ENCODE measurements around the gene GAPDH. TPM values are rescaled to one million over a fixed set of nuclear protein-coding genes. Genes with fewer than 3 reads are reported as not detected.
A peak's percentile ranks its signal among the peaks of the same experiment; 100 is the strongest.

The GAPDH gene
- total RNA-seq, 4 donors from 2014 or later: 1,190 to 2,139 (median 1,514) TPM

GRCh38 chr12:6526766-6527525 is 7.4 kb upstream of the GAPDH start:
- TF ChIP-seq POLR2A (IDR thresholded peaks at IDR 0.05): no peak
- no peak for TF ChIP-seq CTCF (IDR thresholded peaks at IDR 0.05)
- intact Hi-C loops (cut with DNase I; ENCODE audit: low total_unique reads): no loop called here
- DNase-seq (ENCODE audit: low spot score in 2 of 2): no peak

GRCh38 chr12:6527711-6528110 is 6.6 kb upstream of the GAPDH start:
- TF ChIP-seq CTCF (IDR thresholded peaks at IDR 0.05): no peak
- TF ChIP-seq POLR2A (IDR thresholded peaks at IDR 0.05): no peak
- no peak for DNase-seq (ENCODE audit: low spot score in 2 of 2)
- WGBS, 2 donors: 88 to 97% methylated on average over 4 of the region's 4 CpGs
- H3K4me3 ChIP-seq (ENCODE audit: low read depth, poor library complexity, severe bottlenecking): no peak overlapping the region
- intact Hi-C loops (cut with DNase I; ENCODE audit: low total_unique reads): no loop called here

More at GRCh38 chr12:6526766-6527525, 7.4 kb upstream of the GAPDH start:
- H3K4me3 ChIP-seq (ENCODE audit: low read depth, poor library complexity, severe bottlenecking): no peak overlapping the region
- 80 to 81% methylated on average over 19 of the region's 19 CpGs for WGBS, 2 donors

- WGBS, 2 donors: 73 to 83% methylated on average over 17 of the region's 17 CpGs
- TF ChIP-seq POLR2A (IDR thresholded peaks at IDR 0.05) (no peak), CTCF (IDR thresholded peaks at IDR 0.05) (no peak)
- H3K4me3 ChIP-seq (ENCODE audit: low read depth, poor library complexity, severe bottlenecking): no peak overlapping the region
- intact Hi-C loops (cut with DNase I; ENCODE audit: low total_unique reads): no loop called here
- peak in 1 of 2 donors; percentile 84 for DNase-seq (ENCODE audit: low spot score in 2 of 2)
Measured at GRCh38 chr12:6528539-6529235, 5.6 kb upstream of the GAPDH start.

GRCh38 chr12:6529291-6529737 is 5.0 kb upstream of the GAPDH start:
- 85 to 92% methylated on average over 9 of the region's 9 CpGs for WGBS, 2 donors
- TF ChIP-seq POLR2A (IDR thresholded peaks at IDR 0.05) (no peak), CTCF (IDR thresholded peaks at IDR 0.05) (no peak)
- intact Hi-C loops (cut with DNase I; ENCODE audit: low total_unique reads): no loop called here
- no peak overlapping the region for H3K4me3 ChIP-seq (ENCODE audit: low read depth, poor library complexity, severe bottlenecking)
- DNase-seq (ENCODE audit: low spot score in 2 of 2): peak in 1 of 2 donors; percentile 82

GRCh38 chr12:6530576-6531260 is 3.6 kb upstream of the GAPDH start:
- no peak for TF ChIP-seq POLR2A (IDR thresholded peaks at IDR 0.05)
- TF ChIP-seq CTCF (IDR thresholded peaks at IDR 0.05): no peak
- WGBS, 2 donors: 93 to 95% methylated on average over 18 of the region's 18 CpGs
- DNase-seq (ENCODE audit: low spot score in 2 of 2): no peak
- H3K4me3 ChIP-seq (ENCODE audit: low read depth, poor library complexity, severe bottlenecking): no peak overlapping the region
- intact Hi-C loops (cut with DNase I; ENCODE audit: low total_unique reads): loop anchor here (10.0 kb wide), 1 partner anchor 196 kb away; no protein-coding TSS in a partner anchor

Data from lower leg skin (tissue), 4 donors.